Lower leg skin (tissue), 4 donors: ENCODE data around the gene LRRC23. TPM values are rescaled to one million over a fixed set of nuclear protein-coding genes. Genes with fewer than 3 reads are reported as not detected.

Experiments
- DNase-seq, 2 donors: peaks; one replicate each; pipeline ENCODE4 v3.0.0-alpha.2; 2019; ENCODE audit warnings: low spot score in 2 of 2
- H3K4me3 ChIP-seq: fragments of 200-600 bp; sonication (generic); 2 replicates; pipeline ENCODE4 v1.5.1; 2017; ENCODE audit warnings: mild to moderate bottlenecking, low read depth; ENCODE audit not compliant: poor library complexity, severe bottlenecking
- POLR2A ChIP-seq, 2 donors: fragments of 450-650 bp; IDR thresholded peaks; one replicate each; pipeline ENCODE4 v1.6.1; 2016 to 2017; ENCODE audit warnings: antibody characterized with exemption in 2 of 2, mild to moderate bottlenecking in 1 of 2, moderate library complexity in 1 of 2
- WGBS, 2 donors: methylation state at CpG; one replicate each; pipeline ENCODE4 v1.1.5; 2018; 5-methylcytosine and 5-hydroxymethylcytosine counted together
- intact Hi-C: fragments of 100-400 bp; cut with DNase I; formaldehyde crosslinking; loops from one replicate; pipeline ENCODE4 v1.15.0; 2023; ENCODE audit warnings: low total_unique reads
- total RNA-seq, 4 donors: library from RNA; depleted of rRNA; stranded (reverse); fragments of >200 nt; gene quantifications; one replicate each; pipeline ENCODE4 v1.1.0, GENCODE V29; 2016
- TF ChIP-seq, protein P1 (sequence below), 3 donors: fragments of 450-650 bp; IDR thresholded peaks; one replicate each; pipeline ENCODE4 v1.5.1; 2016; ENCODE audit warnings: antibody characterized with exemption in 3 of 3, mild to moderate bottlenecking in 3 of 3, moderate library complexity in 2 of 3

LRRC23 gene
- total RNA-seq, 4 donors from 2014 or later: 6.4 to 11.5 (median 8.2) TPM

GRCh38 chr12:6914246-6914946 is 9.8 kb downstream of the LRRC23 start, which contains the start of gene ENO2:
TSS of gene ENO2 (plus strand) at chr12:6914580. CDS start at chr12:6915833, 1,253 bp downstream.
- peak within 1 kb of the TSS; percentile 53 for H3K4me3 ChIP-seq
- TF ChIP-seq, protein P1, sequence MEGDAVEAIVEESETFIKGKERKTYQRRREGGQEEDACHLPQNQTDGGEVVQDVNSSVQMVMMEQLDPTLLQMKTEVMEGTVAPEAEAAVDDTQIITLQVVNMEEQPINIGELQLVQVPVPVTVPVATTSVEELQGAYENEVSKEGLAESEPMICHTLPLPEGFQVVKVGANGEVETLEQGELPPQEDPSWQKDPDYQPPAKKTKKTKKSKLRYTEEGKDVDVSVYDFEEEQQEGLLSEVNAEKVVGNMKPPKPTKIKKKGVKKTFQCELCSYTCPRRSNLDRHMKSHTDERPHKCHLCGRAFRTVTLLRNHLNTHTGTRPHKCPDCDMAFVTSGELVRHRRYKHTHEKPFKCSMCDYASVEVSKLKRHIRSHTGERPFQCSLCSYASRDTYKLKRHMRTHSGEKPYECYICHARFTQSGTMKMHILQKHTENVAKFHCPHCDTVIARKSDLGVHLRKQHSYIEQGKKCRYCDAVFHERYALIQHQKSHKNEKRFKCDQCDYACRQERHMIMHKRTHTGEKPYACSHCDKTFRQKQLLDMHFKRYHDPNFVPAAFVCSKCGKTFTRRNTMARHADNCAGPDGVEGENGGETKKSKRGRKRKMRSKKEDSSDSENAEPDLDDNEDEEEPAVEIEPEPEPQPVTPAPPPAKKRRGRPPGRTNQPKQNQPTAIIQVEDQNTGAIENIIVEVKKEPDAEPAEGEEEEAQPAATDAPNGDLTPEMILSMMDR (IDR thresholded peaks at IDR 0.05): no peak
- no peak for TF ChIP-seq POLR2A (IDR thresholded peaks at IDR 0.05)
- 0% methylated on average over 46 to 63 of the region's 68 CpGs for WGBS, 2 donors
- DNase-seq: peak; percentile 71 to 97
- intact Hi-C loops: no loop called here

DNA sequence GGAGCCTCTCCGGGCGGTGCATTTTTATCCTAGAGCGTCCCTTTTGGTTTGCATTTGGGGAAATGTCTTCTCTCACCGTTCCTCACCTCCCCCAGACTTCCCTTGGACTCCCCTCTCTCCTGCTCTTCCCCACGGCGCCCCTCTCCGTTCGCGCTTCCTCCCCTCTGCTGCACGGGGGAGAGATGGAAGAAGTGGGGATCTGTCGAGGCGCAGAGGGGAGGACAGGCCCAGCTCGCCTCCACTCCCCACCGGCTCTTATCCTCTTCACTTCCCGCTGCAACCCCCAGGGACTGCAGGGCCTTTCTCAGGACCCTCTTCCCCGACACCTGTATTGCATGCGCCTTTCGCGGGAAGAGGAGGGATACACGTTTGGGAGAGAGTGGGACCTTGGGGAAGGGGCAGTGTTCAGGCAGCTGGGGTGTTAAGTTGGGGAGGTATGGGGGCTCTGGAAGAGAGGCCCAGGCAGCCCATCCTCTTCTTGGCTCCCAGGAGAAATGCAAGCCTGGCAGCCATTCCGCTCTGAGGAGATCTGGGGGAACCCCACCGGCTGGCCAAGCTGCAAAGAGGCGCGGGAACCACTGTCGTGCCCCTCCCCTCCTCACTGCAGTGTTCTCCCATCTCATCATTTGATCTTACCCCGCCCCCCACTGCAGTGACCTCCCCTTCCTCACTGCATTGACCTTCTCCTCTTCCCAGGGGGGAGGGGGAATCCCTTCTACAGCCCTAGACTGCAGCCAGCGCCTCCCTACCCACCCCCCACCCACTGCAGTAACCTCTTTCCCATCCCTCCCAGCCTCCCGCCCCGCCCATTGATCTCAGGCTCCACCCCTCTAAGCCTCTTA is 10.5 kb downstream of the LRRC23 start:
- no peak for DNase-seq
- 10 to 14% methylated on average over 29 of the region's 29 CpGs for WGBS, 2 donors
- H3K4me3 ChIP-seq: peak overlapping the region; percentile 53
- TF ChIP-seq POLR2A (IDR thresholded peaks at IDR 0.05): no peak
- TF ChIP-seq, protein P1 (IDR thresholded peaks at IDR 0.05): no peak
- intact Hi-C loops: no loop called here

DNA sequence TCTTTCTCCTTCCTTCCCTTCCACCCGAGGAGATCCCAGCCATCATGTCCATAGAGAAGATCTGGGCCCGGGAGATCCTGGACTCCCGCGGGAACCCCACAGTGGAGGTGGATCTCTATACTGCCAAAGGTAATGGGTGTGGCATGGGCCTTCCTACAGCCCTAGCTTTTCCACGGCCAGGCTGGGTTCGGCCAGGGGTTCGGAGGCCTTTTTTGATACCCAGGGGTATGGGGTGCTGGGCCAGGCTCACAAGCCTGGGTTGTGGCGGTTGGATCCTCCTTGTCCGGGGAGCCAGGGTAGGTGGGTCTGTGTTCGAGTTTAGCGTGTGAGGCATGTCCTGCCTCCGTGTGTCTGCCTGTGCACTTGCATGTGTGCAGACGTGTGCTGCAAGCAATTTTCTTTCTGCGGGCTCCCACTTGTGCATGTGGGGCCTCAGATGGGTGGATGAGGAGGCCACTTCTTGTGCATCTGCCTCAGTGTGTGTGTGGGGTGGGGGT is 11.2 kb downstream of the LRRC23 start:
- intact Hi-C loops: no loop called here
- no peak for DNase-seq
- WGBS, 2 donors: 70 to 73% methylated on average over 14 of the region's 14 CpGs
- no peak for TF ChIP-seq POLR2A (IDR thresholded peaks at IDR 0.05)
- TF ChIP-seq, protein P1 (IDR thresholded peaks at IDR 0.05): no peak
- H3K4me3 ChIP-seq: no peak overlapping the region

DNA sequence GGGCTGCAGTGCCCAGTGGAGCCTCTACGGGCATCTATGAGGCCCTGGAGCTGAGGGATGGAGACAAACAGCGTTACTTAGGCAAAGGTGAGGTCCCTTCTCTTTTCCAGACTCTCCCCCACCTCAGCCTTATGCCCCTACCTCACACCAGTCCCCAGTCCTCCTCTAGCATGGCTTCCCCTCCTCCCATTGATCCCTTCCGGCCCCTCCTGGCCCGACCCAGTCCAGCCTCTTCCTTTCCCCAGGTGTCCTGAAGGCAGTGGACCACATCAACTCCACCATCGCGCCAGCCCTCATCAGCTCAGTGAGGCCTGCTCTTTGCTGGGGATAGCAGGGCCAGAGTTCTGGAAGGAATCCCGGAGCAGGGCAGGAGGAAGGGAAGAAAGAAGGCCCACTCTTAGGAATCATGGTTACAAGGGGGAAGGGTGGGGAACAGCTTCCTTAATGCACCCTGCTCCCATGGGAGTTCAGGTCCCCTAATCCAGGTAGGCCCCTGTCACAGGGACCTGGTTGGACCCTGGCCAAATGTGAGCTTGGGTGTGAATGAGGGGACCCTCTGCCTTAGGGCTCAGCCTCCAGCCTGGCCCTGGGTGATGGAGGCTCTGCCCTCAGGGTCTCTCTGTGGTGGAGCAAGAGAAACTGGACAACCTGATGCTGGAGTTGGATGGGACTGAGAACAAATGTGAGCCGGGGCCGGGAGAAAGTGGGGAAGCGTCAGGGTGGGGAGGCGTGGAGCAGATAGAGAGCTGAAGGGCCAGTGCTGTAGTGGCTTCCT is 12.0 kb downstream of the LRRC23 start:
- intact Hi-C loops: no loop called here
- WGBS, 2 donors: 91 to 94% methylated on average over 11 of the region's 11 CpGs
- DNase-seq: no peak
- H3K4me3 ChIP-seq: no peak overlapping the region
- TF ChIP-seq, protein P1 (IDR thresholded peaks at IDR 0.05): no peak

DNA sequence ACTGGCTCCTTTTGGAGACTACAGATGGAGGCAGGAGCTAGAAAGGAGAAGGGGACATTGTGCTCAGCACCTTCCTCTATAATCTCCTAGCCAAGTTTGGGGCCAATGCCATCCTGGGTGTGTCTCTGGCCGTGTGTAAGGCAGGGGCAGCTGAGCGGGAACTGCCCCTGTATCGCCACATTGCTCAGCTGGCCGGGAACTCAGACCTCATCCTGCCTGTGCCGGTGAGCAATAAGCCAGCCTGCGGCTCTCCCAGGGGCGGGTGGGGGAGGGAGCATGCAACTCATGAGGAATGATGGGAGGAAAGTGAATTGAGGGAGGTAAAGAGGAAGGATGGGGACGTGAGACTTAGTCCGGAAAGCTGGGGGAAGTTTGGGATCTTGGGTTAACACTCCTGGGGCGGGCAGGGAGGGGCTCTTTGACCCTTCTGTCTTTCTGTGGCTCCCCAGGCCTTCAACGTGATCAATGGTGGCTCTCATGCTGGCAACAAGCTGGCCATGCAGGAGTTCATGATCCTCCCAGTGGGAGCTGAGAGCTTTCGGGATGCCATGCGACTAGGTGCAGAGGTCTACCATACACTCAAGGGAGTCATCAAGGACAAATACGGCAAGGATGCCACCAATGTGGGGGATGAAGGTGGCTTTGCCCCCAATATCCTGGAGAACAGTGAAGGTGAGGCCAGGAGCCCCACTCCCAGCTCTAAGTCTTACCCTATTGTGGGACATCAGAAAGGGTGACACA is 13.0 kb downstream of the LRRC23 start:
- 84 to 92% methylated on average over 13 to 14 of the region's 14 CpGs for WGBS, 2 donors
- no peak overlapping the region for H3K4me3 ChIP-seq
- no peak for DNase-seq

More for the DNA sequence above, 13.0 kb downstream of the LRRC23 start:
- no peak for TF ChIP-seq POLR2A (IDR thresholded peaks at IDR 0.05)
- TF ChIP-seq, protein P1 (IDR thresholded peaks at IDR 0.05): no peak
- intact Hi-C loops: no loop called here
